Occipital lobe (tissue), 2 donors: ENCODE measurements around the gene WDR27. TPM values are rescaled to one million over a fixed set of nuclear protein-coding genes. Genes with fewer than 3 reads are reported as not detected.
"Not testable (repeated sequence)": the region's sequence is repeated elsewhere in the genome, so short reads cannot be mapped to it uniquely, and the experiment has no call there.

Experiments
- DNase-seq: peaks from one replicate; lab custom pipeline; 2025; lab: John Stamatoyannopoulos, UW
- total RNA-seq: library from RNA; depleted of rRNA; stranded (reverse); fragments of >200 nt; gene quantifications from one replicate; pipeline ENCODE4 v1.2.3, GENCODE V29; 2014

WDR27 gene
- total RNA-seq, 1 donor from 2014 or later: 31.5 TPM

DNA sequence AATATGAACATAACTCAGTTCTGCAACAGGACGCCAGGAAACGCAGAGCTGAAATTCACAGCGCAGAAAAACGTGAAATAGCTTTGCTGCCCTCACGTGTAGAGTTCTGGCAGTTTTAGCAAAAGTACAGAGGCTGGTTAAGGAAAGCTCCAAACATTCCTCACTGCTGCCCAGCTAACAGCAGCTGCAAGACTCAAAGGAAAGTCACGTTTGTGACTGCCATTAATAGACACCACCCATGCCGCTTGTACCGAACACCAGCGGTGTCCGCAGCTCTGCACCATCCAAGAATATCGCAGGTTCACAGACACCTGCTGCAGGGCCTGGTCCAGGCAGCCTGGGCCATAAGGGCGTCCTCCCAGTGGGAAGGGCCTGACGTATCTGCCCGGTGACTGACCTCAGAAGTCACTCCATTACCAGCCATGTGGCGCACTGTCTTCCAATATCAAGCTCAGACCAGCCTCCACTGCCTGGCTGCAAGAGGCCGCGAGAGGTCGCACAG, 61.4 kb downstream of the WDR27 start:
- no peak for DNase-seq

DNA sequence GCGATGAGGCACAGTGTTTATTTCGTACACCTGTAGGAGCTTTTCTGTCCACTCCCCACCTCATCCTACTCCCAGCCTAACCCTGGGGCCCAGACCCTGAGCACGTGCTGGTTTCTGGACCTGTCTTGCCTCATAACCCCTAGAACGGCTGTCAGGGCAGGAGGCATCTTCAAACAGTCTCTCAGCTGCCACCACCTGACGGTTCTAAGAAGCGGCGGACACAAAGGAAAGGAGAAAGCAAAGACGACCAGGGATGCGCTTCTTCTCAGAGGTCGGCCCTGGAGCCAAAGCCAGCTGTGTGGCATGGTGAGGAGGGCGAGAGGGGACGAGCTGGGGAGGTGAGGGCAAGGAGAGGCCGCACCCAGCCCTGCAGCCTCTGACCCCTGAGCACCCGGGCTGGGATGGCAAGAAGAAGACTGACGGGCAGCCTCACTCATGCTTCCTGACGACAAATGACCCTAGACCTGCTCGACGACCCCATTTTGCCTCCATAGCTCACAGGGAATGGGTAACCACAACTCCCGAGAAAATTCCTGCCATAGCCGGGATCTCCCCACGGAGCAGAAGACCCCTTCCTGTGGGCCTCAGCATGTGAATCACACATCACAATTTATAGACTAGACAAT, 62.1 kb downstream of the WDR27 start:
- DNase-seq: no peak

DNA sequence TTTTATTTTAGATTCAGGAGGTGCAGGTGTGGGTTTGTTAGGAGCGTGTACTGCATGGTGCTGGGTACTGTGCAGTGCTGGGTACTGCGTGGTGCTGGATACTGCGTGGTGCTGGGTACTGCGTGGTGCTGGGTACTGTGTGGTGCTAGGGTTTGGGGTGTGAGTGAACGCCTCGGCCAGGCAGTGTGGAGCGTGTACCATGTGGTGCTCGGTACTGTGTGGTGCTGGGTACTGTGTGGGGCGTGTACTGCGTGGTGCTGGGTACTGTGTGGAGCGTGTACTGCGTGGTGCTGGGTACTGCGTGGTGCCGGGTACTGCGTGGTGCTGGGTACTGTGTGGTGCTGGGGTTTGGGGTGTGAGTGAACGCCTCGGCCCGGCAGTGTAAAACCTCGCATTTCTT, 62.9 kb downstream of the WDR27 start:
- DNase-seq: no peak

DNA sequence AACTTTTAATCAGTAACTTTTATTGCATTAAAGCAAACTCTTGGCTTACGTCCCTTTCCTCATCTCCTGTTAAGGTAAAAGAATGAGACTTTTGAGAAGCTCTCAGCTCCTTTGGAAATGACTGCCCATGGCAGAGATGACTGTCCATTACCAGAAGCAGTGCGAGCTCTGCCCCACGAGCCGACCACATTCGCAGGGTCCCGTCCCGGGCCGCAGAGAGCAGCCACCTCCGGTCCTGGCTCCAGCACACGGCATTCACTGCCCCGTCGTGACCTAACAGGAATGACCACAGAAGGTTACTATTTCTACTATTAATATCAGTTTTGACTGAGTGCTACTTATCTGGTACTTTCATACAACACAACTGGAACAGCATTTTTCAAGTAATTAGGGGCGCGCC, 63.4 kb downstream of the WDR27 start:
- DNase-seq: no peak

DNA sequence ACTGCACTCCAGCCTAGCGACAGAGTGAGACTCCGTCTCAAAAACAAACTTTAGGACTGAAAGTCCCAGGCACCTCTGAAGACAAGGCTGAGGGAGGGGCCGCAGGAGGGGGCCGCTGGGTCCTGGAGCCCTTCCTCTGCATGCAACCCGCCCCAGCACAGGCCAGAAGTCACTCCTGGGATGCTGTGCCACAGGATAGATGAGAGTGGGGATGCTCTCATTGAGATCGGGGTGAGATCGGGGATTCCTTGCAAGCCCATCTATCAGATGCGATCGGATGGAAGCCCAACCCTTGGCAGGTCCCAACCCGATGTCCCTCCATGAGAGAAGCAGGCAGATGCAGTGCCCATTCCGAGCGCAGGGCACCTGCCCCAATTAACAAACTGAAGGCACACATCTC, 66.5 kb downstream of the WDR27 start:
- DNase-seq: no peak

DNA sequence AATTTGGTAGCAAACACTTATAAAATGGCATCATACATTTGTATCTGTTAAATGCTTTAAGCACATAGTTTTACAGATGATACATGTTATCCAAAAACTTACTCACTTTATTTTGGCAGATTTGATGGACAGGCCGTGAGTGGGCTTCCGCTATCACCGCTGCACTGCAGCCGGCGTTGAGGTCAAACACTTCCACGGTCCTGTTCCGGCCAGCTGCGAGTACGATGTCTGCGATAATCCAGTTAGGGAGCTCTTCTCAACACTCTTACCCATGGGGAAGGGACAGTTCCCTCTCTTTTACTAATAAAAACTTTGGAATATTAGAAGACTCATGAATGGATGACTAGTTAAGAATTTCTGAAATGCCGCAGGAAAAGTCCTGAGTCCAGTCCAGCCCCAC, 69.0 kb downstream of the WDR27 start:
- no peak for DNase-seq

DNA sequence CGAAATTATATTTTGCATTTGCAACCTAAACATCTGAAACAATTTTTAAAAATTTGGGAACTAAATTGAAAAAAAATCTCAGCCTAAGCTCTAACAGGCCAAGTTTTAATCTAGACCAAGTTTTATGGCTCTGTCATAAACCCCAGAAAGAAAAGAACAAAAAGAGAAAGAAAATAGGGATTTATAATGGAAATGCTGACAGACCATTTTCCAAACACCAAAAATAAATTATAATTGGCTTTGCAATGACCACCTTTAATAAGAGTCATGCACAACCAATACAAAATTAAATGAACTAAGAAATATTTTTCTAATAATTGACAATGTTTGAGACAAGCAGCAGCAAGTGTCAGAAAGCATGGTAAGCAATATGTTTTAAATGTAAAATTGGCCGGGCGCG, 72.6 kb downstream of the WDR27 start:
- no peak for DNase-seq

DNA sequence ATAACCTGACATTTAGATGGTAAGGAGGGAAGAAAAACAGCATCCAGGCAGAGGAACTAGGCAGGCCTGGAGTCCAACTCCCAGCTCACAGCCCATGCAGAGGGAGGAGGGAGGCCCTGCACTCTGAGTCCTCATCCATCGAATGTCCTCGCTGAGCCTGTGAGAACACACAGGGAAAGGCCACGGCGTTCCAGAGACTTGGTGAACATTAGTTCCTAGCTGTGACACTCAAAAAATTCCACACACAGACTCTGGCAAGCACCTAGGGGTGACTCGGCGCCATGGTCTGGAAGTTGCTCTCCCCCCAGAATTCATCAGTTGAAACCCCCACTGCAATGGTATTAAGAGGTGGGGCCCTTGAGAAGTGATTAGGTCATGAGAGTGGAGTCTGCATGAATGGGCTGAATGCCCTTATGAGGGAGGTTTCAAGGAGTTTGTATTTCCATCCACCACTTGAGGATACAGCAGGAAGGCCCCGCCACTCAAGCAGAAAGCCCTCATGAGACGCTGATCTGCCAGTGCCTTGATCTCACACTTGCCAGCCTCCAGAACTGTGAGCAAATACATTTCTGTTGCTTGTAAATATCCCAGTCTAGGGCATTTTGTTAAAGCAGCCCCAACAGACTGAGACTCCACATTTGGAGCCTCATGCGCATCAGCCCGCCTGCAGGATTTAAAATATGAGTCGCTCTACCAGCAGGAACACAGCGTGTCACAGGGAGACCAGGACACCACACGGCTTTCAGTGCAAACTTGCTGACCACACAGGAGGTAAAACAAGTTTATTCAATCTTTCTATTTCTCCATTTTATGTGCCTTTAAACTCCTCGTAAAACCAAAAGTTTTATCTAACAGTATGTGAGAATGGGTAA, 73.9 kb downstream of the WDR27 start:
- no peak for DNase-seq

DNA sequence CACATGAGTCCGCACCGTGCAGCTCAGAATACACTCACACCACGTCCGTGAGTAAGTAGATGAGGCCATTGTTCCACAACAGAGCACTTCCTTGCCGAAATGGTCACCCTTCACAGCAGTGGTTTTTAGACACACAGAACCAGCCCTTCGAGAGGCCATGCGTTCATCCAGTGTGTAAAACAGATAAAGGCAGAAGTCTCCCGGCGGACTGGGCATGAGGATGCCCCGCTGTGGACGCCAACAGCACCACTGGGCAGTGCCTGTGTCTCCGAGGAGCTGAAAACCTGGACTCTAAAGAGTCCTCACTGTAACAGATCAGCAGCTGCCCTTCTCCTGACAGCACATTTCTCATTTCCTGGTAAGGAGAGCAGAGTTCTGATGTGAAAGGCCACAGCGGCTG, 75.2 kb downstream of the WDR27 start:
- DNase-seq: no peak

DNA sequence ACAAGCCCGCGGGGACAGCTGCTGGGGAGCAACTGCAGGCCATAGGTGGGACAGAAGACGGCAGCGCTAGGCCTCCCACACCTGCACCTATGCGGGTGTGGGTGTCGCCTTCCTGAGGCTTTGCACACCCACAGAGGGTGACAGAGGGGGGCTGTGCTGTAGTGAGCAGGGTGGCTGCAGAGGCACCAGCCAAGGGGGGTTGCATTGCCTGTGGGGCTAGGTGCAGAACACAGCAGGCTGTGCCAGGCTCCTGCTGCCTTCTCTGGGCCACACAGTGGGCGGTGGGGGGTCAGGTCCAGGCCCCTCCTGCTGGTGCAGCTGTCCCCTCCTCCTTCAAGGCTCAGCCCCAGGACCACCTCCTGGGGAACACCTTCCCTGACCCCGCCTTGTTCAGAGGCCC, 75.7 kb downstream of the WDR27 start:
- DNase-seq: no peak

DNA sequence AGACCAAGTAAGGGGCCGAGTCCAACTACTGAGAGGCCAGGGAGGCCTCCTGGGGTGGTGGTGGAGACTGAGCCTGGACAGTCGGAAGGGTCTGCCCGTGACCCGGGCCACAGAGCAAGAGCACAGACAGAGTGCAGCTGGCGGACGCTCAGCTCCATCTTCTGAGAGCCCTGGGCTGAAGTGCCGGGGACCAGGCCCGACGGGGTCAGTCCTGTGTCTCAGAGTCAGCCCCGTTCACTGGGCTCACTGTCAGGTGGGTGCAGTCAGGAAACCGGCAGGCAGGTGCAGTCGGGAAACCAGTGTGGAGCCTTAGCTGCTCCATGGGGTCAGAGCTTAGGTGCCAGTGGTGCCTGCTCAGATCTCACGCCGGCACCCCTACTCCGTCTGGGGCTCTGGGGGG, 76.5 kb downstream of the WDR27 start:
- no peak for DNase-seq

DNA sequence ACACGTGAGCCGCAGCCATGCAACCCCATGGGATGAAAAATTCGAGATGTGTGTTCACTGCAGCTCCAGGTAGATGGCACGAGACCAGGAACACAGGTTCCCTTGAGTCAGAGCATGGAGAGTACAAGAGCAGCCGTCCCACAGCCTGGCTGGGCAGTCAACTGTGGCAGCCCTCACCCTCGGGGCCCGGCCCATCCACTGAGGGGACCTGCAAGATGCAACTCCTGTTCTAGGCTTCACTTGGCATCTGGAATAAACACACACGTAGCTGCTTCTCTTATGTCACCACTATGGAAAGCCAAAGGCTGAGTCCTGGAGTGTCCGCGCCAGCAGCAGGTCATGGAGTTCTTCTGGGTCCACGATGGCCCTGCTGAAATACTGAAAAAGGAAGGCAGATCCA, 77.0 kb downstream of the WDR27 start:
- no peak for DNase-seq

DNA sequence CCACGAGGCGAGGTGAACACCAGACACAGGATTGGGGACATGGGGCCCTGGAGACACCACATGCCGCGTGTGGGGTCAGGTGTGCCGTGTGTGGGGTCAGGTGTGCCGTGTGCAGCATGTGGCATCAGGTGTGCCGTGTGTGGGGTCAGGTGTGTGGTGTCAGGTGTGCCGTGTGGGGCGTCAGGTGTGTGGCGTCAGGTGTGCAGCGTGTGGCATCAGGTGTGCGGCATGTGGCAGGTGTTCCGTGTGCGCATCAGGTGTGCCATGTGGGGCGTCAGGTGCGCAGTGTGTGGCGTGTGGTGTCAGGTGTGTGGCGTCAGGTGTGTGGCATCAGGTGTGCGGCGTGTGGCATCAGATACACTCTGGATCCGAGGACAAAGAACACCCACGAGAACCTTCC, 77.9 kb downstream of the WDR27 start:
- no peak for DNase-seq

DNA sequence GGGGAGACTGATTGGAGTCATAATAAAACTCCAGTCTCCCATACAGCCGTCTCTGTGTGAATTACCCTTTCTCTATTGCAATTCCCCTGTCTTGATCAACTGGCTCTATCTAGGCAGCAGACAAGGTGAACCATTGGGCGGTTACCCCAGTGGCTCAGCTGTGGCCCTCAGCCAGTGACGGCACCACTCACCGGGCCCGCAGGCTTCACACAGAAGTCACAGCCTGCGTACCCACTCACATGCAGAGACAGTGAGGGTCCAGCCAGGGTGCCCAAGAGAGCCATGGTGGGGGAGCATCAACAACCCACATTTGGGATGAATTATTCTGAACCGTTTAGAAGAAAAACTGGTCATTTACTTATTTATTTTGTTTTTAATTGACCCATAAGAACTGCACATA, 78.5 kb downstream of the WDR27 start:
- no peak for DNase-seq

DNA sequence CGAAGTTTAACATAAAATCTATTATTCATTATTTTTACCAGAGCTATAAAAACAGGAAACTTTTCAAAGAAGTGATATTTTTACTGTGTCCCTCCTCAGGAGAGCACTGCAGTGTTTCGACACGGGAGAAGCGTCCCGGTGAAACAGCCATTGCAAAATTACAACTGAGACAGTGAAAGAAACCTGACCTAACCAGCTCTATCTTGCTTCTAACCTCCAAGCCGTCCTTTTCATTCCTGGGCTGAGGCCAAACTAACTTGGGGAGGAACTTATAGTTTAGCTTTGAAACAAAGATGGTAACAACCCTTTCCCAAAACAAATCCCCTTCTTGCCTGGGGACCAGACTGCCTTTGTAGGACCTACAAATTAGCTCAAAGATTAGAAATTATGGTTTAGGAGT, 79.2 kb downstream of the WDR27 start:
- DNase-seq: no peak

DNA sequence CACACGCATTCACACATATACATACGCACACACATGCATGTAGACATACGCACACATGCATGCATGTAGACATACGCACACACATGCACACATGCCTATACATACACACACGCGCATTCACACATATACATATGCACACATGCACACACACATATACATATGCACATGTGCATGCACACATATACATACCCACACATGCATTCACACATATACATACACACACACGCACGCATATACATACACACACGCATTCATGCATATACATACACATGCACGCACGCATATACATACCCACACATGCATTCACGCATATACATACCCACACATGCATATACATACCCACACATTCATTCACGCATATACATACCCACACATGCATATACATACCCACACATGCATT, 80.5 kb downstream of the WDR27 start:
- DNase-seq: no peak

DNA sequence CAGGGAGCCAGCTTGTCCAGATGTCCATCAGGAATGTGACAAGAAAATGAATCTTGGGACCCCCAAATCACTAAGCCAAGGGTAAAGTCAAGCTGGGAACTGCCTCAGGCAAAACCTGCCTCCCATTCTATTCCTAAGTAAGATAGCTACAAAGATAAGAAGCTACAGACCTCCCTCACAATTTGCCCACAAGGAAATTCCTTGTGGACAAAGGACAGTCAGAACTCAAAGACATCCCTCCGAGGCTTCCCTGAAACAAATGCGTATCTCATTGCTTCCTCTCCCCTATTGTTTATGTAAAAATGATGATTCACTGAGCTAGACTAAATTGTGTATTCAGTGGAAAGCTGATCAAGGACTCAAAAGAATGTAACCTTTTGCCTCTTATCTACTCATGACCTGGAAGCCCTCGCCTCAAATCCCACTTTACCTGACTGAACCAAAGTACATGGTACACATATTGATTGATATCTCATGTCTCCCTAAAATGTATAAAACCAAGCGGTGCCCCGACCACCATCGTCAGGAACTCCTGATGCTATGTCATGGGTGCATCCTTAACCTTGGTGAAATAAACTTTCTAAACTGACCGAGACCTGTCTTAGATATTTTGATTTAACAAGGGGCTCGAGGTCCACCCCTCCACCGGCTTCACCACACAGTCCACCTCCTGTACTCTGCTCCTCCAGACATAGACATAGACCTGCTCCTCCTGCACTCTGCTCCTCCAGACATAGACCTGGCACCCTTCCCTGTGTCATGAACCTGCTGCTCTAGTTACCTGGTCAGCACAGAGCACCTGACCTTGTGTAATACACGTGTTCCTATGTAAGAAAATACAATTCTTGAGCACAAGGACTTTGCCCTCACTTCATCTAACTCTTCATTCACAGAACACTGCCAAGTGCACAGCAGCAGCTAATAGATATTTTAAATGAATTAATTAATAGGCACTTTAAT, 81.4 kb downstream of the WDR27 start:
- no peak for DNase-seq

DNA sequence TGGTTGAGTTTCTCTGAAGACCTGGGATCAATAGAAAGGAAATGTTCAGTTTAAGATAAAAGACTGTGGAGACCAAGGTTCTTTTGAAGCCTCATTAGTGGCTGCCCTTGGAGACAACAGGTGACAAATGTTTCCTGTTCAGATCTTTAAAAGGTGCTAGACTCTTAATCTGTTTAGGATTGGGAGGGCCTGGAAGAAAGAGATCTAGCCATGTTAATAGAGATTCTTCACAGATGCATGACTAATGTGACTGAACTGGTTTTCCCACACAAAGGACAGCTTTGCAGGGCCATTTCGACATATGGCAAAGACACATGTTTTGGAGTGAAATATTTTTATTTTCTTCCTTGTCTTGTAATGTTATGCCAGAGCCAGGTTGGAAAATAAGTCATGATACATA, 82.2 kb downstream of the WDR27 start:
- no peak for DNase-seq

DNA sequence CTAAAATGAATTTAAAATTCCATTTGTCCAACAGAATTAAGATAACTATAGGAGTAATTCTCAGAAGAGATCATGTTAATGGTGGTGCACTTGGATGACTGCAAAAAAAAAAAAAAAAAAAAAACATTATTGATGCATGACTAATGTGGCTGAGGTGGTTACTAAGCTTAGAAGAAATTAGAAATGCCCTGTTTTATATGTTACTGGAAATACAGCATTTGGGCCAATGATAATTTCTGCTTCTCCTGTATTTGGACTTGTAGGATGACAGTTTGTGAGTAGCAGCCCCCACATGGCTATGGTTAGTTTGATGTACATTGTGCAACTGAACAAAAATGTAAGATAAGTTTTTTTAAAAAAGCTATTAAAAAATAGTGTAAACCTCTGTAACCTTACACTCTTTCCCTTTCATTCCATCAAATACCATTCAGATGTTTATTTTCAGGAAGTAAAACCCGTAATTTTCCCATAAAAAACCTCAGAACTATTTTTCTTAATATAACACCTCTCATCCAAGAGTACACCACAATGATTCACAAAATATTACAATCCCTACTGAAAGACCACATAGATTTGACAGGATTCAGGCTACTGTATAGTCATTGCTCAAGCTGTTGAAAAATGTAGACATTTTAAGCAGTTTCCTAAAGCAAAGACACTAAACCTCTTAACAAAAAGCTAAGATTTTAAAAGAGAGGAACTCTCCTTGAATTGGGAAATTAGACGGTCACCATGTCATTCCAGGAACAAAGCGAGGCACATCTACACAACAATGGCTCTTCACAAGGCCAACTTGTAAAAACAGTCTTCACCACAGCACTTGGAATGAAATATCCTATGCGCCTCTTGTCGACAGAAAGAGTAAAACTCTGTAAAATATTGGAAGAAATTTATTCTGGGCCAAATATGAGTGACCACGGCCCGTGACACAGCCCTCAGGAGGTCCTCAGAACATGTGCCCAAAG, 83.0 kb downstream of the WDR27 start:
- DNase-seq: no peak

DNA sequence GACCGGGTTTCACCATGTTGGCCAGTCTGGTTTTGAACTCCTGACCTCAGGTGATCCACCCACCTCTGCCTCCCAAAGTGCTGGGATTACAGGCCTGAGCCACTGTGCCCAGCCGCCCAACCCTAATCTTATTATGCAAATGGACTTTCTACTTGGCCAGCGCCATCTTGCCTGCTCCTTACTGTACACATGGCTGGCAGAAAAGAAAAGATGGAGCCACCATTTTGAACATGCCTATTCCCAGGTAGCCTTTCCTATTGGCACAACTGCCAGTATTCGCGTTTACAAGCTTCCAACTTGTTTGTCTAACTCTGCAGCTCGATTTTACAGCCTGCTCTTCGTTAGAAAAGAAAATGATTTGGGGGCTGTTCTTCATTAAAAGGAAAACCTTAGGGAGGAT, 84.3 kb downstream of the WDR27 start:
- no peak for DNase-seq

DNA sequence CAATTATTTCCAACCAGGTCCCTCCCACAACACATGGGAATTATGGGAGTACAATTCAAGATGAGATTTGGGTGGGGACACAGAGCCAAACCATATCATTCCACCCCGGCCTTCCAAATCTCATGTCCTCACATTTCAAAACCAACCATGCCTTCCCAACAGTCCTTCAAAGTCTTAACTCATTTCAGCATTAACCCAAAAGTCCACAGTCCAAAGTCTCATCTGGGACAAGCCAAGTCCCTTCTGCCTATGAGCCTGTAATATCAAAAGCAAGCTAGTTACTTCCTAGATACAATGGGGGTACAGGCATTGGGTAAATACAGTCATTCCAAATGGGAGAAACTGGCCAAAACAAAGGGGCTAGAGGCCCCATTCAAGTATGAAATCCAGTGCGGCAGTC, 93.2 kb downstream of the WDR27 start:
- not testable (repeated sequence) for DNase-seq
